HepG2 (cell line): Measurements from ENCODE around the gene ETHE1. TPM values are rescaled to one million over a fixed set of nuclear protein-coding genes. Genes with fewer than 3 reads are reported as not detected.

ENCODE experiments used
- HMGXB4 ChIP-seq, 2 experiments: sonication (generic) in 1 of 2; formaldehyde crosslinking in 1 of 2; IDR thresholded peaks; 2 replicates each; pipeline versions ENCODE4 v1.4.0 to v1.6.1; 2018 to 2020; ENCODE audit warnings: missing genetic modification reagents in 2 of 2, borderline replicate concordance in 1 of 2, low read depth in 1 of 2, mild to moderate bottlenecking in 1 of 2, missing biosample characterization in 1 of 2
- KIAA2018 ChIP-seq: sonication (generic); formaldehyde crosslinking; IDR thresholded peaks from 2 replicates; pipeline ENCODE4 v1.5.0; 2020; ENCODE audit warnings: mild to moderate bottlenecking, missing genetic modification reagents, borderline replicate concordance
- MAF1 ChIP-seq: sonication (generic); formaldehyde crosslinking; IDR thresholded peaks from 2 replicates; pipeline ENCODE4 v1.5.0; 2020; ENCODE audit warnings: missing genetic modification reagents, borderline replicate concordance
- NFE2L2 ChIP-seq: fragments of 150-350 bp; IDR thresholded peaks from 2 replicates; pipeline ENCODE4 v1.6.1; 2014; ENCODE audit warnings: low read length
- PHB2 ChIP-seq: fragments of 450-650 bp; IDR thresholded peaks from 2 replicates; pipeline ENCODE4 v1.6.1; 2018; ENCODE audit not compliant: partially characterized antibody
- RAD51 ChIP-seq: fragments of 450-650 bp; IDR thresholded peaks from 2 replicates; pipeline ENCODE4 v1.6.1; 2016; ENCODE audit warnings: borderline replicate concordance
- SOX5 ChIP-seq: IDR thresholded peaks from 2 replicates; pipeline ENCODE4 v1.6.1; 2016; ENCODE audit warnings: borderline replicate concordance
- SP140L ChIP-seq: sonication (generic); formaldehyde crosslinking; IDR thresholded peaks from 2 replicates; pipeline ENCODE4 v1.4.0; 2020; ENCODE audit warnings: missing genetic modification reagents, borderline replicate concordance
- ZC3H13 ChIP-seq: sonication (generic); formaldehyde crosslinking; IDR thresholded peaks from 2 replicates; pipeline ENCODE4 v1.8.1; 2023; ENCODE audit warnings: mild to moderate bottlenecking, missing genetic modification reagents, moderate library complexity
- ZGPAT ChIP-seq: IDR thresholded peaks from 2 replicates; pipeline ENCODE4 v1.6.1; 2016; ENCODE audit warnings: mild to moderate bottlenecking
- ZKSCAN5 ChIP-seq: sonication (generic); formaldehyde crosslinking; IDR thresholded peaks from 2 replicates; pipeline ENCODE4 v1.5.1; 2020; ENCODE audit warnings: mild to moderate bottlenecking, missing genetic modification reagents
- ZNF432 ChIP-seq: sonication (generic); formaldehyde crosslinking; IDR thresholded peaks from 2 replicates; pipeline ENCODE4 v1.5.0; 2020; ENCODE audit warnings: missing genetic modification reagents, mild to moderate bottlenecking, borderline replicate concordance
- ZNF468 ChIP-seq: sonication (generic); formaldehyde crosslinking; IDR thresholded peaks from 2 replicates; pipeline ENCODE4 v1.8.0; 2022; ENCODE audit warnings: mild to moderate bottlenecking, moderate library complexity, missing genetic modification reagents
- ZNF552 ChIP-seq: sonication (generic); formaldehyde crosslinking; IDR thresholded peaks from 2 replicates; pipeline ENCODE4 v1.9.0; 2022; ENCODE audit warnings: missing genetic modification reagents, mild to moderate bottlenecking, borderline replicate concordance
- ZNF639 ChIP-seq: conservative IDR thresholded peaks from 2 replicates; pipeline ENCODE4 v1.6.1; 2018; ENCODE audit warnings: missing genetic modification reagents
- ZNF740 ChIP-seq: sonication (generic); formaldehyde crosslinking; IDR thresholded peaks from 2 replicates; pipeline ENCODE4 v1.4.0; 2020; ENCODE audit warnings: missing genetic modification reagents
- polyA plus RNA-seq, 8 experiments: library from polyadenylated mRNA; depleted of rRNA in 3 of 8; stranded (reverse) in 7 of 8; unstranded in 1 of 8; fragments of >200 nt; fragmentation: Illumina TruSeq in 4 of 8; extraction: Trizol in 4 of 8; gene quantifications; 2 replicates each; pipeline versions ENCODE4 v1.2.1 to v1.2.3, GENCODE V29; 2011 to 2016; ENCODE audit warnings: low read depth in 4 of 8, missing spikeins in 1 of 8, mixed read lengths in 1 of 8; ENCODE audit not compliant: insufficient read depth in 1 of 8
- total RNA-seq, 5 experiments: library from RNA; depleted of rRNA; stranded (reverse); fragments of >200 nt; fragmentation: Illumina TruSeq; extraction: Trizol; gene quantifications; 2 replicates each; pipeline ENCODE4 v1.2.3, GENCODE V29; 2016; ENCODE audit warnings: low read depth in 1 of 5

Gene ETHE1
- total and polyA plus RNA-seq, 2 of the 13 experiments (the other 11 are each of a cell fraction or from before 2014, with no cell fraction given): 32.5 to 58.4 TPM

GRCh38 chr19:43504426-43505185 is 22.4 kb downstream of the ETHE1 start, which contains the start of gene PHLDB3 (continued):
- TF ChIP-seq ZNF432 (CRISPR knock-in tag) (no peak), SOX5 (CRISPR knock-in tag) (no peak), ZNF468 (CRISPR knock-in tag) (no peak), ZC3H13 (CRISPR knock-in tag) (no peak), ZGPAT (CRISPR knock-in tag) (0 out of 2 replicates have a peak, but pooled peaks have one; percentile 7), RAD51 (no peak), ZNF552 (CRISPR knock-in tag) (no peak), ZNF639 (CRISPR knock-in tag) (no peak), HMGXB4 (CRISPR knock-in tag; IDR thresholded peaks at IDR 0.05; ENCODE audit: borderline replicate concordance in 1 of 2, low read depth in 1 of 2) (peak in 1 of 2 experiments; percentile 63; a peak in 2 of 4 replicates), SP140L (CRISPR knock-in tag) (no peak), NFE2L2 (no peak), MAF1 (CRISPR knock-in tag) (no peak), KIAA2018 (no peak), ZNF740 (CRISPR knock-in tag) (no peak), PHB2 (no peak), ZKSCAN5 (CRISPR knock-in tag) (no peak)
